Measurements from ENCODE around the gene LCAT. TPM values are rescaled to one million over a fixed set of nuclear protein-coding genes. Genes with fewer than 3 reads are reported as not detected.

Gene LCAT
- total and polyA plus RNA-seq, 2 donors (not counting 1 experiment from before 2014, with no cell fraction given) = 7.6 to 16.3 TPM

DNA sequence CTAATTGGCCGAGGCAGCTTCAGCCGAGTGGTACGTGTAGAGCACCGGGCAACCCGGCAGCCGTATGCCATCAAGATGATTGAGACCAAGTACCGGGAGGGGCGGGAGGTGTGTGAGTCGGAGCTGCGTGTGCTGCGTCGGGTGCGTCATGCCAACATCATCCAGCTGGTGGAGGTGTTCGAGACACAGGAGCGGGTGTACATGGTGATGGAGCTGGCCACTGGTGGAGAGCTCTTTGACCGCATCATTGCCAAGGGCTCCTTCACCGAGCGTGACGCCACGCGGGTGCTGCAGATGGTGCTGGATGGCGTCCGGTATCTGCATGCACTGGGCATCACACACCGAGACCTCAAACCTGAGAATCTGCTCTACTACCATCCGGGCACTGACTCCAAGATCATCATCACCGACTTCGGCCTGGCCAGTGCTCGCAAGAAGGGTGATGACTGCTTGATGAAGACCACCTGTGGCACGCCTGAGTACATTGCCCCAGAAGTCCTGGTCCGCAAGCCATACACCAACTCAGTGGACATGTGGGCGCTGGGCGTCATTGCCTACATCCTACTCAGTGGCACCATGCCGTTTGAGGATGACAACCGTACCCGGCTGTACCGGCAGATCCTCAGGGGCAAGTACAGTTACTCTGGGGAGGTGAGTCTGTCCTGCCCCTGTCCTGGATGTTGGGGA, 34.7 kb downstream of the LCAT start:
- intact Hi-C loops (cut with micrococcal nuclease) = no loop called here
- DNase-seq (no peak), ATAC-seq (ENCODE audit: low read depth) (no peak)
- Mint-ChIP-seq H3K4me3 (no peak overlapping the region), H3K4me1 (peaks cover 2% of the 10 kb centered on the region), H3K9me3 (ENCODE audit: insufficient read depth) (no peaks in the 10 kb centered on the region), H3K27ac (no peak overlapping the region), H3K27me3 (no peaks in the 10 kb centered on the region)
- Histone ChIP-seq H2AFZ (ENCODE audit: insufficient read depth, low read depth, low read length, poor library complexity, severe bottlenecking) (no peak overlapping the region), H3K27ac (ENCODE audit: low read length in 2 of 2) (no peak overlapping the region), H3K4me2 (replicated peaks; ENCODE audit: low read depth, low read length, poor library complexity, severe bottlenecking) (no peak overlapping the region), H3K36me3 (replicated peaks in 1 of 2; ENCODE audit: control extremely low read depth in 1 of 2, control insufficient read depth in 1 of 2, extremely low read depth in 1 of 2, insufficient read depth in 2 of 2, low read length in 1 of 2) (peaks cover 0 to 31% of the 10 kb centered on the region in 2 experiments), H4K20me1 (ENCODE audit: control insufficient read depth, insufficient read depth, low read length, poor library complexity, severe bottlenecking) (peaks cover 19% of the 10 kb centered on the region), H3K27me3 (replicated peaks in 1 of 4; ENCODE audit: control extremely low read depth in 1 of 4, control insufficient read depth in 3 of 4, insufficient read depth in 4 of 4, low read length in 3 of 4) (no peaks in the 10 kb centered on the region), H3K9ac (ENCODE audit: low read length) (no peak overlapping the region), H3K4me3 (ENCODE audit: control extremely low read depth in 1 of 5, extremely low read depth in 1 of 5, insufficient read depth in 1 of 5, low read depth in 2 of 5, low read length in 4 of 5) (no peak overlapping the region), H3K4me1 (ENCODE audit: control insufficient read depth in 2 of 2, insufficient read depth in 2 of 2, low read length in 2 of 2) (peaks cover 0 to 4% of the 10 kb centered on the region in 2 donors), H3K79me2 (ENCODE audit: control insufficient read depth, insufficient read depth, low read length) (peaks cover 83% of the 10 kb centered on the region), H3K9me3 (ENCODE audit: control extremely low read depth in 1 of 3, control insufficient read depth in 2 of 3, insufficient read depth in 1 of 3, low read length in 2 of 3) (no peaks in the 10 kb centered on the region)
- TF ChIP-seq EZH2 (IDR thresholded peaks at IDR 0.05; ENCODE audit: borderline replicate concordance, insufficient read depth, low read depth, low read length, poor library complexity, severe bottlenecking) = no peak
- TF ChIP-seq, protein P1, sequence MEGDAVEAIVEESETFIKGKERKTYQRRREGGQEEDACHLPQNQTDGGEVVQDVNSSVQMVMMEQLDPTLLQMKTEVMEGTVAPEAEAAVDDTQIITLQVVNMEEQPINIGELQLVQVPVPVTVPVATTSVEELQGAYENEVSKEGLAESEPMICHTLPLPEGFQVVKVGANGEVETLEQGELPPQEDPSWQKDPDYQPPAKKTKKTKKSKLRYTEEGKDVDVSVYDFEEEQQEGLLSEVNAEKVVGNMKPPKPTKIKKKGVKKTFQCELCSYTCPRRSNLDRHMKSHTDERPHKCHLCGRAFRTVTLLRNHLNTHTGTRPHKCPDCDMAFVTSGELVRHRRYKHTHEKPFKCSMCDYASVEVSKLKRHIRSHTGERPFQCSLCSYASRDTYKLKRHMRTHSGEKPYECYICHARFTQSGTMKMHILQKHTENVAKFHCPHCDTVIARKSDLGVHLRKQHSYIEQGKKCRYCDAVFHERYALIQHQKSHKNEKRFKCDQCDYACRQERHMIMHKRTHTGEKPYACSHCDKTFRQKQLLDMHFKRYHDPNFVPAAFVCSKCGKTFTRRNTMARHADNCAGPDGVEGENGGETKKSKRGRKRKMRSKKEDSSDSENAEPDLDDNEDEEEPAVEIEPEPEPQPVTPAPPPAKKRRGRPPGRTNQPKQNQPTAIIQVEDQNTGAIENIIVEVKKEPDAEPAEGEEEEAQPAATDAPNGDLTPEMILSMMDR (IDR thresholded peaks at IDR 0.05) = no peak
- WGBS (ENCODE audit: insufficient coverage) = 99% methylated on average over 36 of the region's 36 CpGs
- ChIA-PET CTCF (interaction anchor here (1.2 kb wide), 1 partner anchor 224 kb away, joined by 3 read pairs; no protein-coding TSS in a partner anchor), POLR2A (no interaction called here)

DNA sequence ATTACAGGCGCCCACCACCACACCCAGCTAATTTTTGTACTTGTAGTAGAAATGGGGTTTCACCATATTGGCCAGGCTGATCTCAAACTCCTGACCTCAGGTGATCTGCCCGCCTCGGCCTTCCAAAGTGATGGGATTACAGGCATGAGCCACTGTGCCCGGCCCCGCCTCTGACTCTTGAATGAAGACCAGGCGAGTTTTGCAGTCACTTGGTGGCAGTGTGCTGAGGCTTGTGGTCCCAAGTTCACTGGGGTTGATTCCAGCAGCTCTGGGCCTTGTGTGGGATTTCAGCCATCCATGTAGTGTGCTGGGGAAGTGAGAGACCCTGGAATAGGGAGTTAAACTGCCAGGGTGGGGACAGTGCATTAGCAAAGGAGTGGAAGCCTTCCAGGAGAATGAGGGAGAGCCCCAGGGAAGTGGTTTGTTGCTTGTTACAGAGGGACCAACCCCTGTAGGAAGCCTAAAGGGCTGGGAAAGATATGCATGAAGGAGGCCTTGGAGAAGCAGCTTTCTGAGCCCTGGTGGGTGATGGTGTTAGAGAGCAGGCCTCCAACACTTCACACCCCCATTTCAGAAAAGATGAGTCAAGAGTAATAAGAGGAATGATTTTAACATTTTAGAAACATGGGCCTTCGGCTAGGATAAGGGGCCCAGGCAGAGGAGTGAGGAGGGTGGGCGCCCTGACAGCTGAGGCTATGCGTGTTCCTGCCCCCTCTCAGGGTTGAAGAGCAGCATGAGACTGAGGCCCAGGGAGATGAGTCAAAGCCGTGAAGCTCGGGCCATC, 36.3 kb downstream of the LCAT start:
- H3K4me2 ChIP-seq (replicated peaks; ENCODE audit: low read depth, low read length, poor library complexity, severe bottlenecking) = no peak overlapping the region
- H3K4me1 Mint-ChIP-seq = peaks cover 2% of the 10 kb centered on the region
- peaks cover 81% of the 10 kb centered on the region for H3K79me2 ChIP-seq (ENCODE audit: control insufficient read depth, insufficient read depth, low read length)
- no peak overlapping the region for H3K9ac ChIP-seq (ENCODE audit: low read length)
- H2AFZ ChIP-seq (ENCODE audit: insufficient read depth, low read depth, low read length, poor library complexity, severe bottlenecking) = no peak overlapping the region
- 98% methylated on average over 10 of the region's 11 CpGs for WGBS (ENCODE audit: insufficient coverage)
- intact Hi-C loops (cut with micrococcal nuclease) = no loop called here
- ATAC-seq (ENCODE audit: low read depth) = no peak
- H3K4me3 Mint-ChIP-seq = no peak overlapping the region
- CTCF ChIA-PET = no interaction called here
- H3K4me1 ChIP-seq (ENCODE audit: control insufficient read depth in 2 of 2, insufficient read depth in 2 of 2, low read length in 2 of 2) = peaks cover 0 to 4% of the 10 kb centered on the region in 2 donors
- no peaks in the 10 kb centered on the region for H3K27me3 ChIP-seq (replicated peaks in 1 of 4; ENCODE audit: control extremely low read depth in 1 of 4, control insufficient read depth in 3 of 4, insufficient read depth in 4 of 4, low read length in 3 of 4)
- H3K9me3 ChIP-seq (ENCODE audit: control extremely low read depth in 1 of 3, control insufficient read depth in 2 of 3, insufficient read depth in 1 of 3, low read length in 2 of 3) = no peaks in the 10 kb centered on the region
- no peak overlapping the region for H3K4me3 ChIP-seq (ENCODE audit: control extremely low read depth in 1 of 5, extremely low read depth in 1 of 5, insufficient read depth in 1 of 5, low read depth in 2 of 5, low read length in 4 of 5)
- no peaks in the 10 kb centered on the region for H3K27me3 Mint-ChIP-seq
- H3K27ac Mint-ChIP-seq = no peak overlapping the region
- TF ChIP-seq, protein P1 (IDR thresholded peaks at IDR 0.05) = no peak
- TF ChIP-seq EZH2 (IDR thresholded peaks at IDR 0.05; ENCODE audit: borderline replicate concordance, insufficient read depth, low read depth, low read length, poor library complexity, severe bottlenecking) = no peak
- peaks cover 26% of the 10 kb centered on the region for H4K20me1 ChIP-seq (ENCODE audit: control insufficient read depth, insufficient read depth, low read length, poor library complexity, severe bottlenecking)
- POLR2A ChIA-PET = no interaction called here
- no peaks in the 10 kb centered on the region for H3K9me3 Mint-ChIP-seq (ENCODE audit: insufficient read depth)
- H3K27ac ChIP-seq (ENCODE audit: low read length in 2 of 2) = no peak overlapping the region
- peaks cover 1 to 35% of the 10 kb centered on the region in 2 experiments for H3K36me3 ChIP-seq (replicated peaks in 1 of 2; ENCODE audit: control extremely low read depth in 1 of 2, control insufficient read depth in 1 of 2, extremely low read depth in 1 of 2, insufficient read depth in 2 of 2, low read length in 1 of 2)
- DNase-seq = no peak

All from B cell (primary cell).